ENCODE measurements around the gene CNDP1. TPM values are rescaled to one million over a fixed set of nuclear protein-coding genes. Genes with fewer than 3 reads are reported as not detected.

CNDP1 gene
- total RNA-seq, 4 donors from 2014 or later: not detected

- H3K27ac ChIP-seq: no peak overlapping the region
- TF ChIP-seq CTCF (IDR thresholded peaks at IDR 0.05): no peak
- H3K27me3 ChIP-seq: peaks cover 0 to 4% (median 0%) of the 10 kb centered on the region in 4 donors
- peaks cover 0 to 8% (median 5%) of the 10 kb centered on the region in 3 donors for H3K4me1 ChIP-seq
- no peak overlapping the region for H3K4me3 ChIP-seq
- no peak for DNase-seq
- intact Hi-C loops (cut with DNase I): no loop called here
- 64 to 69% methylated on average over 7 to 8 of the region's 8 CpGs for WGBS, 2 donors
- H3K36me3 ChIP-seq: no peaks in the 10 kb centered on the region
- peaks cover 0 to 6% (median 4%) of the 10 kb centered on the region in 3 donors for H3K9me3 ChIP-seq
These were observed 10.6 kb downstream of the CNDP1 start for GRCh38 chr18:74544898-74545297.

- H3K27me3 ChIP-seq: no peaks in the 10 kb centered on the region
- 81 to 87% methylated on average over 7 to 8 of the region's 11 CpGs for WGBS, 2 donors
- no peak overlapping the region for H3K4me3 ChIP-seq
- peak overlapping the region in 2 of 4 donors; percentile 50 to 77 for H3K27ac ChIP-seq
- intact Hi-C loops (cut with DNase I): no loop called here
- H3K9me3 ChIP-seq: peaks cover 0 to 11% (median 8%) of the 10 kb centered on the region in 3 donors
- no peaks in the 10 kb centered on the region for H3K36me3 ChIP-seq
- TF ChIP-seq CTCF (IDR thresholded peaks at IDR 0.05) (no peak), POLR2A (IDR thresholded peaks at IDR 0.05) (no peak)
- DNase-seq: no peak
- peaks cover 0 to 8% (median 5%) of the 10 kb centered on the region in 3 donors for H3K4me1 ChIP-seq
These were observed 11.7 kb downstream of the CNDP1 start for GRCh38 chr18:74546007-74546406.

- intact Hi-C loops (cut with DNase I): no loop called here
- H3K27me3 ChIP-seq: no peaks in the 10 kb centered on the region
- no peak for DNase-seq
- peaks cover 0 to 8% (median 5%) of the 10 kb centered on the region in 3 donors for H3K4me1 ChIP-seq
- H3K27ac ChIP-seq: peak overlapping the region in 2 of 4 donors; percentile 50 to 77
- no peak for TF ChIP-seq CTCF (IDR thresholded peaks at IDR 0.05)
- no peak for TF ChIP-seq POLR2A (IDR thresholded peaks at IDR 0.05)
- 42 to 69% methylated on average over 3 to 8 of the region's 9 CpGs for WGBS, 2 donors
- no peaks in the 10 kb centered on the region for H3K36me3 ChIP-seq
- H3K9me3 ChIP-seq: peaks cover 0 to 11% (median 8%) of the 10 kb centered on the region in 3 donors
- no peak overlapping the region for H3K4me3 ChIP-seq
These were observed 12.6 kb downstream of the CNDP1 start for GRCh38 chr18:74546751-74547530.

GRCh38 chr18:74547860-74548259, 13.6 kb downstream of the CNDP1 start:
- TF ChIP-seq POLR2A (IDR thresholded peaks at IDR 0.05) (no peak), CTCF (IDR thresholded peaks at IDR 0.05) (no peak)
- no peak overlapping the region for H3K4me3 ChIP-seq
- peak overlapping the region in 1 of 4 donors; percentile 27 for H3K27ac ChIP-seq
- peaks cover 0 to 11% (median 8%) of the 10 kb centered on the region in 3 donors for H3K9me3 ChIP-seq
- peaks cover 0 to 8% (median 5%) of the 10 kb centered on the region in 3 donors for H3K4me1 ChIP-seq
- 92 to 93% methylated on average over 7 of the region's 7 CpGs for WGBS, 2 donors
- intact Hi-C loops (cut with DNase I): no loop called here
- DNase-seq: no peak
- no peaks in the 10 kb centered on the region for H3K36me3 ChIP-seq
- no peaks in the 10 kb centered on the region for H3K27me3 ChIP-seq

GRCh38 chr18:74549591-74550104, 15.3 kb downstream of the CNDP1 start:
- intact Hi-C loops (cut with DNase I): loop anchor here (5.0 kb wide), 2 partner anchors 197 to 347 kb away; no protein-coding TSS in a partner anchor
- no peak overlapping the region for H3K4me3 ChIP-seq
- no peaks in the 10 kb centered on the region for H3K36me3 ChIP-seq
- H3K4me1 ChIP-seq: peaks cover 0 to 8% (median 5%) of the 10 kb centered on the region in 3 donors
- 79 to 95% methylated on average over 1 of the region's 1 CpG for WGBS, 2 donors
- no peak for DNase-seq
- no peak for TF ChIP-seq POLR2A (IDR thresholded peaks at IDR 0.05)
- peaks cover 0 to 11% (median 8%) of the 10 kb centered on the region in 3 donors for H3K9me3 ChIP-seq
- no peaks in the 10 kb centered on the region for H3K27me3 ChIP-seq
- H3K27ac ChIP-seq: no peak overlapping the region
